Choroid plexus epithelial cell (primary cell): ENCODE data around the gene LIN52.

ENCODE experiments used
- DNase-seq: peaks from one replicate; pipeline ENCODE4 v3.0.0-alpha.2; 2010; ENCODE audit warnings: low read depth
- H3K4me3 ChIP-seq: 2 replicates; pipeline ENCODE4 v1.5.1; 2011; ENCODE audit warnings: low read depth, mild to moderate bottlenecking, control low read depth, low read length, moderate library complexity
- TF ChIP-seq, protein P1 (sequence below): conservative IDR thresholded peaks from 2 replicates; pipeline ENCODE4 v1.5.1; 2011; ENCODE audit warnings: low read depth, mild to moderate bottlenecking, control low read depth, inconsistent platforms, low read length, moderate library complexity

LIN52 gene

DNA sequence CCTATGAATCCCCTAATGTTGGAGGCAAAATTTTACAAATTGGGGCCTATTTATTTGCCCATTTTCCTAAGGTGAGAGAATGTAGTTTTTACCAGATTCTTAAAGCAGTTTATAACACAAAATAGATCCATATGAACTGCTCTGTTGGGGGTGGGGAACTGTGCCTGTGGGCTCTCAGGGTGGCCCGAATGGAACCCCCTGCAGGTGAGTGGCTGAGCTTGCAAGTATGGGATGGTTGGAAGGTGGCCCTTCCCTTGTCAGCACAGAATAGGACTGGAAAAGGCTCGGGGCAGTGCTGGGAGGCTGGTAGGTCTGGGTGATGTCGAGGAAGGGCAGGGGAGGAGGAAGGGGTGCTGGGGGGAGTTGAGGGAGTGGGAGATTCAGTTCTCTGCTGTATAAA, 159.4 kb downstream of the LIN52 start:
- TF ChIP-seq, protein P1, sequence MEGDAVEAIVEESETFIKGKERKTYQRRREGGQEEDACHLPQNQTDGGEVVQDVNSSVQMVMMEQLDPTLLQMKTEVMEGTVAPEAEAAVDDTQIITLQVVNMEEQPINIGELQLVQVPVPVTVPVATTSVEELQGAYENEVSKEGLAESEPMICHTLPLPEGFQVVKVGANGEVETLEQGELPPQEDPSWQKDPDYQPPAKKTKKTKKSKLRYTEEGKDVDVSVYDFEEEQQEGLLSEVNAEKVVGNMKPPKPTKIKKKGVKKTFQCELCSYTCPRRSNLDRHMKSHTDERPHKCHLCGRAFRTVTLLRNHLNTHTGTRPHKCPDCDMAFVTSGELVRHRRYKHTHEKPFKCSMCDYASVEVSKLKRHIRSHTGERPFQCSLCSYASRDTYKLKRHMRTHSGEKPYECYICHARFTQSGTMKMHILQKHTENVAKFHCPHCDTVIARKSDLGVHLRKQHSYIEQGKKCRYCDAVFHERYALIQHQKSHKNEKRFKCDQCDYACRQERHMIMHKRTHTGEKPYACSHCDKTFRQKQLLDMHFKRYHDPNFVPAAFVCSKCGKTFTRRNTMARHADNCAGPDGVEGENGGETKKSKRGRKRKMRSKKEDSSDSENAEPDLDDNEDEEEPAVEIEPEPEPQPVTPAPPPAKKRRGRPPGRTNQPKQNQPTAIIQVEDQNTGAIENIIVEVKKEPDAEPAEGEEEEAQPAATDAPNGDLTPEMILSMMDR = no peak
- no peak overlapping the region for H3K4me3 ChIP-seq
- no peak for DNase-seq

DNA sequence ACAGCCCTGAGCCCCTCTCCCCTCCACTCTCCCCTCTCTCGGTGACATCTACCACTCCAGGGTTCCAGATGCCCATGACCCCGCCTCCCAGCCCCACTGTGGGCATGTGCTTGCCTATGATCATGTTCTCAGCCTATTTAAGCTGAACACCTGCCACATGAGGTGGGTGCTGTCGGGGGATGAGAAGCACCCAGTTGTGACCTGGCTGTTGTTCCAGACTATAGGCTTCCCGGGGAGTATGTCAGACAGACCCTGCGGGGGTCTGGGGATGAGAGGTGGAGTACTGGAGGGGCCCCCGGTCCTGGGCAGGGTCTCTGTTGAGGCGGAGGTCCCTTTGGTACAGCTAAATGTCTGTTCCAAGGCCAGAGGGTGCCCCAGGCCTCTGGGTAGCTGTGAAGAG, 160.5 kb downstream of the LIN52 start:
- H3K4me3 ChIP-seq = no peak overlapping the region
- TF ChIP-seq, protein P1 = no peak
- no peak for DNase-seq

DNA sequence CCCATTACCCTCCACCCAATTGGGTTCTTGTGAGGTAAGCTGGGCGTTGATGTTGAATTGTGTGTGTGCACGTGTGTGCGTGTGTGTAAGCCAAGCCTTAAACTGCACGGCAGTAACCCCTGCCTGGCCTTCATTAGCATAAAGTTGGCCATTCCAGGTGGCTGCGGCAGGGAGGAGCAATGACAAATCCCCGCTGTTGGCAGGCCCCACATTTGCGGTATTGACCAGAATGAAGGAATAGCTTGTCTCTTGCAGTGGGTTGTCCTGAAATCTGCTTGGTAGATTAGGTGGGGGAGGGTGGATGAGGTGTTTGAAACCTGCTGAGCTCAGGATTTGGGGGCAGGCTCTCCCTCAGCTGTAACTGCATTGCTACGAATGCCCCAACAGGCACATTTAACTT, 161.8 kb downstream of the LIN52 start:
- no peak overlapping the region for H3K4me3 ChIP-seq
- TF ChIP-seq, protein P1 = no peak
- DNase-seq = no peak

DNA sequence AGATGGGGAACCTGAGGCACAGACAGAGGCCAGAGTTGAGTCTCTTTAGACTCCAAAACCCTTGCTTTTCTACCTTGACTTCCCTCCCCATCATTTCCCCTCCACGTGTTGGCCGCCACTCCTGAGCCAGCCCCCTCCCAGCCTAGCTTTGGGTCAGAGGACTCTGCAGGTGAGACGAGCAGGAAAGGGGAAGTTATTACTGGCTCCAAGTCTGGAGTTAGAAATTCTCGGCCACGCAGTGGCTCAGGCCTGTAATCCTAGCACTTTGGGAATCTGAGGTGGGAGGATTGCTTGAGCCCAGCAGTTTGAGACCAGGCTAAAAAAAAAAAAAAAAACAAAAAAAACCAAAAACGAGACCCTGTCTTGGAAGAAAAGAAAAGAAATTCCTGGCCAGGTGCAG, 163.3 kb downstream of the LIN52 start:
- TF ChIP-seq, protein P1 = no peak
- DNase-seq = no peak
- no peak overlapping the region for H3K4me3 ChIP-seq

DNA sequence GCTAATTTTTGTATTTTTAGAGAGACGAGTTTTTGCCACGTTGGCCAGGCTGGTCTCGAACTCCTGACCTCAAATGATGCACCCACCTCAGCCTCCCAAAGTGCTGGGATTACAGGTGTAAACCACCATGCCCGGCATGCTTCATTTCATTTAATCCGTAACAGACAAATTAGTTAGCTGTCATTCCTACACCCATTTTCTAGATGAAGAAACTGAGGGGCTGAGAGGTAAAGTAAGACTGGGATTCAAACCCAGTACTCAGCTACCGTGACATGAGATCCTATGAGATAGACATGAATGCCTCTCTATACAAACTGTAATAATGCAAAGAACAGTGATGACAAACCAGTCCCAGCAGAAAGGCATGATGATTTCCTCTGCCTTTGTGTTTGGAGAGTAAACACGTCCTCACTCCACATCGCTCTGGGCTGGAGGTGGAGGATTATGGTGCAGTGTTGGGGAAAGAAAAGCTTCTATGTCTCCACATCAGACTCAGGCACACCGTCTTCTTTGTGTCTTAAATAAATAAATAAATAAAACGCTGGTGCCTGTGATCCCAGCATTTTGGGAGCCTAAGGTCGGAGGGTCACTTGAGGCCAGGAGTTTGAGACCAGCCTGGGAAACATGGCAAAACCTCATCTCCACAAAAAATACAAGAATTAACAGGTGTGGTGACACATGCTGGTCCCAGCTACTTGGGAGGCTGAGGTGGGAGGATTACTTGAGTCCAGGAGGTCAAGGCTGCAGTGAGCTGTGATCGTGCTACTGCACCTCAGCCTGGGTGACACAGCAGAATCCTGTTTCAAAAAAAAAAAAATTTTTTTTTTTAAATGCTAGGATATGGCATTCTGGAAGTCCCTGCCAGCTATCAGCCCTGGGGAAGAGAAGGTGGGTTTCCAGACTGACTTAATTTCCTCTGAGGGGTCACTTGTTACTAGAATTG, 164.9 kb downstream of the LIN52 start:
- DNase-seq = no peak
- TF ChIP-seq, protein P1 = no peak
- no peak overlapping the region for H3K4me3 ChIP-seq
